ENCODE data around the gene ARMH2. TPM values are rescaled to one million over a fixed set of nuclear protein-coding genes. Genes with fewer than 3 reads are reported as not detected.

The ARMH2 gene
- total RNA-seq, 1 experiment from 2014 or later = not detected

GRCh38 chr6:24836109-24836508 lies 37.4 kb upstream of the ARMH2 start:
- no TSS peak for BruUV-seq (replicated peaks)
- Histone ChIP-seq H3K4me1 (no peaks in the 10 kb centered on the region), H3K36me3 (ENCODE audit: control insufficient read depth, insufficient read depth, low read length) (no peaks in the 10 kb centered on the region), H3K27me3 (replicated peaks; ENCODE audit: control insufficient read depth, insufficient read depth, low read length) (no peaks in the 10 kb centered on the region), H3K4me3 (ENCODE audit: low read depth, low read length) (no peak overlapping the region), H3K9me3 (no peaks in the 10 kb centered on the region)
- Mint-ChIP-seq H3K9me3 (ENCODE audit: unreplicated experiment) (no peaks in the 10 kb centered on the region), H3K4me3 (ENCODE audit: unreplicated experiment) (no peak overlapping the region), H3K27me3 (ENCODE audit: insufficient read depth, unreplicated experiment) (peaks cover 2% of the 10 kb centered on the region), H3K27ac (ENCODE audit: unreplicated experiment) (no peak overlapping the region), H3K36me3 (ENCODE audit: insufficient read depth, unreplicated experiment) (no peaks in the 10 kb centered on the region), H3K4me1 (ENCODE audit: low read depth, unreplicated experiment) (no peaks in the 10 kb centered on the region)
- TF ChIP-seq CTCF (IDR thresholded peaks at IDR 0.05; ENCODE audit: insufficient read depth in 1 of 2, low read depth in 1 of 2, low read length in 1 of 2, severe bottlenecking in 1 of 2, unreplicated experiment in 1 of 2) = no peak
- POLR2A ChIA-PET = no interaction called here
- intact Hi-C loops (cut with micrococcal nuclease; ENCODE audit: unreplicated experiment) = no loop called here
- DNase-seq = no peak
- CTCF ChIA-PET = no interaction called here

- Mint-ChIP-seq H3K27ac (ENCODE audit: unreplicated experiment) (no peak overlapping the region), H3K36me3 (ENCODE audit: insufficient read depth, unreplicated experiment) (no peaks in the 10 kb centered on the region), H3K4me3 (ENCODE audit: unreplicated experiment) (no peak overlapping the region), H3K27me3 (ENCODE audit: insufficient read depth, unreplicated experiment) (peaks cover 2% of the 10 kb centered on the region), H3K4me1 (ENCODE audit: low read depth, unreplicated experiment) (no peaks in the 10 kb centered on the region), H3K9me3 (ENCODE audit: unreplicated experiment) (no peaks in the 10 kb centered on the region)
- intact Hi-C loops (cut with micrococcal nuclease; ENCODE audit: unreplicated experiment) = no loop called here
- Histone ChIP-seq H3K9me3 (no peaks in the 10 kb centered on the region), H3K4me1 (no peaks in the 10 kb centered on the region), H3K27me3 (replicated peaks; ENCODE audit: control insufficient read depth, insufficient read depth, low read length) (no peaks in the 10 kb centered on the region), H3K4me3 (ENCODE audit: low read depth, low read length) (no peak overlapping the region), H3K36me3 (ENCODE audit: control insufficient read depth, insufficient read depth, low read length) (no peaks in the 10 kb centered on the region)
- ChIA-PET CTCF (no interaction called here), POLR2A (no interaction called here)
- no peak for DNase-seq
- no TSS peak for BruUV-seq (replicated peaks)
- TF ChIP-seq CTCF (IDR thresholded peaks at IDR 0.05; ENCODE audit: insufficient read depth in 1 of 2, low read depth in 1 of 2, low read length in 1 of 2, severe bottlenecking in 1 of 2, unreplicated experiment in 1 of 2) = no peak
Measured at GRCh38 chr6:24833711-24834386, 35.1 kb upstream of the ARMH2 start.

GRCh38 chr6:24832794-24833193 lies 34.1 kb upstream of the ARMH2 start:
- Mint-ChIP-seq H3K4me3 (ENCODE audit: unreplicated experiment) (no peak overlapping the region), H3K27ac (ENCODE audit: unreplicated experiment) (no peak overlapping the region), H3K36me3 (ENCODE audit: insufficient read depth, unreplicated experiment) (no peaks in the 10 kb centered on the region), H3K4me1 (ENCODE audit: low read depth, unreplicated experiment) (no peaks in the 10 kb centered on the region), H3K27me3 (ENCODE audit: insufficient read depth, unreplicated experiment) (no peaks in the 10 kb centered on the region), H3K9me3 (ENCODE audit: unreplicated experiment) (no peaks in the 10 kb centered on the region)
- intact Hi-C loops (cut with micrococcal nuclease; ENCODE audit: unreplicated experiment) = no loop called here
- H3K36me3 ChIP-seq (ENCODE audit: control insufficient read depth, insufficient read depth, low read length) = no peaks in the 10 kb centered on the region
- ChIA-PET CTCF (no interaction called here), POLR2A (no interaction called here)
- H3K4me3 ChIP-seq (ENCODE audit: low read depth, low read length) = no peak overlapping the region
- no peak for TF ChIP-seq CTCF (IDR thresholded peaks at IDR 0.05; ENCODE audit: insufficient read depth in 1 of 2, low read depth in 1 of 2, low read length in 1 of 2, severe bottlenecking in 1 of 2, unreplicated experiment in 1 of 2)
- no peaks in the 10 kb centered on the region for H3K4me1 ChIP-seq
- no peak for DNase-seq
- BruUV-seq (replicated peaks) = no TSS peak
- no peaks in the 10 kb centered on the region for H3K27me3 ChIP-seq (replicated peaks; ENCODE audit: control insufficient read depth, insufficient read depth, low read length)
- H3K9me3 ChIP-seq = no peaks in the 10 kb centered on the region
